AG08395 (cell line): ENCODE data around the gene UFSP1.
"Not testable (repeated sequence)": the region's sequence is repeated elsewhere in the genome, so short reads cannot be mapped to it uniquely, and the experiment has no call there.

Experiments
- DNase-seq: peaks from one replicate; pipeline ENCODE4 v3.0.0; 2012; ENCODE audit warnings: mixed read lengths, low spot score

The UFSP1 gene

GRCh38 chr7:100888988-100889750 is at the start of gene UFSP1:
Gene UFSP1, minus strand, starts transcription at chr7:100889715. Its CDS starts 444 bp downstream, at chr7:100889271.
- no peak for DNase-seq

- not testable (repeated sequence) for DNase-seq
Measured at GRCh38 chr7:100936167-100936566, 46.7 kb upstream of the UFSP1 start.

DNA sequence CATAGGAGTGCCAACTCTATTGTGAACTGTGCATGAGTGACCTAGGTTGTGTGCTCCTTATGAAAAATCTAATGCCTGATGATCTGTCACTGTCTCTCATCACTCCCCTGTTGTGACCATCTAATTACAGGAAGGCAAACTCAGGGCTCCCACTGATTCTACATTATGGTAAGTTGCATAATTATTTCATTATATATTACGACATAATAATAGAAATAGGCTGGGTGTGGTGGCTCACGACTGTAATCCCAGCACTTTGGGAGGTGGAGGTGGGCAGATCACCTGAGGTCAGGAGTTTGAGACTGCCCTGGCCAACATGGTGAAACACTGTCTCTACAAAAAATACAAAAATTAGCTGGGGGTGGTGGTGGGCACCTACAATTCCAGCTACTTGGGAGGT is 45.9 kb upstream of the UFSP1 start:
- not testable (repeated sequence) for DNase-seq

DNA sequence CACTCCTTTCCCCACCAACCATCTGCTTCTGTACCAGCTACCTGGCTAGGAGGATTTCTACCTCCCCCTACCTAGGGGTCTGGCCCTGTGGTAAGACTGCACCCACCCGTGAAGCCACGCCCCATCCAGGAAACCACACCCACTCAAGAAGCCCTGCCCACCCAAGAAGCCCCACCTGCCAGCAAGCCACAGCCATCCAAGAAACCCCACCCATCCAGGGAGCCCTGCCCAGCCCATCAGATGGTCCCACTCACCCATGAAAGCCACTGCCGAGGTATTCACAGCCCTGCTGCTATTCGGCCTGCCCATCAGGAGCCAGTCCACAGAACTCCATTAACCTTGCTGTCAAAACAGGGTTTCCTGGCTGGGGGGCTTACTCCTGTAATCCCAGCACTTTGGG is 44.2 kb upstream of the UFSP1 start:
- DNase-seq: no peak

DNA sequence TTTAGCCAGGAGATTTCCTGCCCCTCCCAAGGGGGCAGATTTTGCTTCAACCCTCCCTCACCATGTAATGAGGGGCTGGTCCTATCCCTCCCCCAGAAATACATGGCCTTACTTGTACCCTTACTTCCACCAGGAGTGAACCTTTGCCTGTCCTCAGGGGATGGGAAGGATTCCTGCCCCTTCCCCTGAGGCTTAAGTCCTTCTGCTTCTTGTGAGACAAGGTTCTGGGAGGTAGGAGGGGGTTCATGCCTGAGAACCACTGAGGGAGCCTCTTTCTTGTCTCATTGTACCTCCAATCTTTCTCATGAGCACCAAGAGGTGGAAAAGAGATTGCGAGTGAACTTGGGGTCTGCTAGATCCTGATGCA is 40.3 kb upstream of the UFSP1 start:
- DNase-seq: no peak

DNA sequence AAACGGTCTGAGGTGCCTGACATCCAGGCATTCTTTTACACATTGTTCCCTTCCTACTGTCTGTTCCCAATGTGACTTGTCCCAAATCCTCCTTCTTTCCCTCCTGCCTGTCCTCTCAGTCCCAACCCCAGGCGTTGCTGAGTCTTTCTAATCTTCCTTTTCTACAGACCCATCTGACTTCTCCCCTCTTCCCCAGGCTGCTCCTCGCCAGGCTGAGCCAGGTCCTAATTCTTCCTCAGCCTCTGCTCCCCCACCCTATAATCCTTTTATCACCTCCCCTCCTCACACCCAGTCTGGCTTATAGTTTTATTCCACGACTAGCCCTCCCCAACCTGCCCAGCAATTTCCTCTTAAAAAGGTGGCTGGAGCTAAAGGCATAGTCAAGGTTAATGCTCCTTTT is 34.1 kb upstream of the UFSP1 start:
- DNase-seq: not testable (repeated sequence)

- DNase-seq: no peak
Measured at GRCh38 chr7:100921039-100921438, 31.5 kb upstream of the UFSP1 start.

DNA sequence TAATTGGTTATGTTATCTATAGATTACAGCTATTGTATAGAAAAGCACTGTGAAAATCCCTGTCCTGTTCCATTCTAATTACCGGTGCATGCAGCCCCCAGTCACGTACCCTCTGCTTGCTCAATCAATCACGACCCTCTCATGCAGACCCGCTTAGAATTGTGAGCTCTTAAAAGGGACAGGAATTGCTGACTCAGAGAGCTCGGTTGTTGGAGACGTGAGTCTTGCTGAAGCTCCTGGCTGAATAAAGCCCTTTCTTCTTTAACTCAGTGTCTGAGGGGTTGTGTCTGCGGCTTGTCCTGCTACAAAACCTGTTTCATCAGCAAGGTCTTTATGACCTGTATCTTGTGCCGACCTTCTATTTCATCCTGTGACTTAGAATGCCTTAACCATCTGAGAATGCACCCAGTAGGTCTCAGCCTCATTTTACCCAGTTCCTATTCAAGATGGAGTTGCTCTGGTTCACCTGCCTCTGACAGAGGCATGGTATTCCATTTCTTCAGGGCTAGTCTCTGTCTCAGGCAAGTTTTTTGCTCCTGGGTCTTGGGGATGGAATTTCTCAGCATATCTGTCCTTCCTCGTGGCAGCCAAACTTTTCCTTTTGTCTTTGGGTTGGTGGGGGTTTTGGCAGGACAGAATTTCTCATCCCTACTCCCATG is 30.4 kb upstream of the UFSP1 start:
- DNase-seq: not testable (repeated sequence)

- not testable (repeated sequence) for DNase-seq
Measured at GRCh38 chr7:100919335-100919734, 29.8 kb upstream of the UFSP1 start.

DNA sequence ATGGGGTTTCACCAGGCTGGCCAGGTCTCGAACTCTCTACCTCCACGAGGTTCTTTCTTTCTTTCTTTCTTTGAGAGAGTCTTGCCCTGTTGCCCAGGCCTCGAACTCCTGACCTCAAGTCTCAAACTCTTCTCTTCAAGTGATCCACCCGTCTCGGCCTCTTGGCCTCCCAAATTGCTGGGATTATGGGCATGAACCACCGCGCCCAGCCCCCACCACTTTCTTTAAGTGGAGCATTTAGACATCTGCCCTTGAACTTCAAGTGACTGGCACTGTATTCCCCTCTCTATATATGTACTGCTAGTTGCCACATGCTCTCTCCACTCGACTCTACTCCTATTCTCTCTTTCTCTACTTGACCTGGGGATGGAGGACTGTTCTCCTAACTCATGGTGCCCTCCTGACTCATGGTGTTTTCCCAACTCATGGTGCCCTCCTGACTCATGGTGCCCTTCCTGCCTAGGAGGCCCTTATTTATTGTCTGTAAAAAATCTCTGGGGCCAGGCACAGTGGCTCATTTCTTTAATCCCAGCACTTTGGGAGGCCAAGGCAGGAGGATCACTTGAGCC is 25.4 kb upstream of the UFSP1 start:
- no peak for DNase-seq

- DNase-seq: no peak
Measured at GRCh38 chr7:100914208-100914878, 24.8 kb upstream of the UFSP1 start.

- no peak for DNase-seq
Measured at GRCh38 chr7:100911484-100911883, 22.0 kb upstream of the UFSP1 start.

GRCh38 chr7:100910443-100910842 is 20.9 kb upstream of the UFSP1 start:
- not testable (repeated sequence) for DNase-seq

DNA sequence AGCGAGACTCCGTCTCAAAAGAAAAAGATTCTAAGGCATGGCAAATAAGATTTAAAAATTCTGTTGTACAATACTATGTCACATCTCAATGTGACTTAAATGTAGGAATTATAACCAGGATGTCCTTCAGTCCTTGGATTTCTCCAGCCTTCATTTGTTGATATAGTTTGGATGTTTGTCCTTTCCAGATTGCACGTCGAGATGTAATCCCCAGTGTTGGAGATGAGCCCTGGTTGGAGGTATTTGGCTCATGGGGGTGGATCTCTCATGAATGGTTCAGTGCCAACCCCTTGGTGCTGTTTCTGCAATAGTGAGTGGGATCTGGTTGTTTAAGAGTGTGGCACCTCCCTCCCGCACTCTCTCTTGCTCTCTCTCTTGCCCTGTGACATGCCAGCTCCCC is 19.0 kb upstream of the UFSP1 start:
- DNase-seq: no peak

DNA sequence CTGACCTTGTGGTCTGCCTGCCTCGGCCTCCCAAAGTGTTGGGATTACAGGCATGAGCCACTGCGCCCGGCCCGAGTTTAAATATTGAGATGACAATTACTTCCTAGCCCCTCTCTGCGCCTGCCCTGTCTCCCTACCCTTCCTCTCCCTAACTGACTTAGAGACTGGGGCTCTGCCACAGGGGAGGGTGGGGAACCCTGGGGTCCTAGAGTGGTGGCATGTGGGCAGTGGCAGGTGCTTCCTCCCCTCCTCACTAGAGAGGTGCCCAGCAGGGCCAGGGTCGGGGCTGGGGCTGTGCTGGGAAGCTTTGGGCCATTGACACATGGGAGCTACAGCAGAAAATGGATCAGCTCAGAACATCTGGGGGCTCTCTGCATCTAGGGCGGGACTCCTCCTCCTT is 13.1 kb upstream of the UFSP1 start:
- DNase-seq: no peak

DNA sequence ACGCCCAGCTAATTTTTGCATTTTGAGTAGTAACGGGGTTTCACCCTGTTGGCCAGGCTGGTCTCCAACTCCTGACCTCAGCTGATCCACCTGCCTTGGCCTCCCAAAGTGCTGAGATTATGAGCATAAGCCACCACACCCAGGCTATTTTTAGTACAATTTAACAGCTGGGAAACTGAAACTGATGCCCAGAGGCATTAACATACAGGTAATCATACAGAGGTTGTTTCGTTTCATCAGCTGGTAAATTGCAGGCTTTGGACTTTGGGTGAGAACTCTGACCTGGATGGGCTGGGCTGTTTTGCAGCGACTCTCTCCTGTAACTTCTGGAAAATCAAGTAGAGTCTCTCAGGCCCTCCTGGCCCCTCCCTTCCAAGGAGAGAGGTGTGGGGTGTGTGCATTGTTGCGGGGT is 12.4 kb upstream of the UFSP1 start:
- no peak for DNase-seq

DNA sequence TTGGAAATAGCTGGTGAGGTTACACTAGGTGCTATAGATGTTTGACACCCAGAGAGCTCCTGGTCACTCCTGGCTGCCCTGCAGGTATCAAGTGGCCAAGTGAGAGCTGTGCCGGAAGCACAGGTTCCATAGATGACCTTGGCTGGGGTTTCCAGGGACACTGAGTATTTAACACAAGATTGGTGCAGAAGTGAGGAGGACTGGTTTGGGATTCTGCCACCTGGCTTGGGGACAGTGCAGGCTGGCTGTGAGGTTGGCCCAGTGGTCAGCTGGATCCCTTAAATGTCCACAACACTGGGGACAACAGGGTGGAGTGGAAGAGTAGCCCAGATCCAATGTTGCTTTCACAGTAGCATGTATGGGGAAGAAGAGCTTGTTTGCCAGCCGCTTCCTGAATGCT is 11.5 kb upstream of the UFSP1 start:
- DNase-seq: no peak

- DNase-seq: no peak
Measured at GRCh38 chr7:100899432-100899831, 9.9 kb upstream of the UFSP1 start.

- DNase-seq: no peak
Measured at GRCh38 chr7:100897772-100898454, 8.4 kb upstream of the UFSP1 start.

- DNase-seq: peak; percentile 48
Measured at GRCh38 chr7:100896732-100897608, 7.5 kb upstream of the UFSP1 start.
